OCI-LY1 (cell line): ENCODE measurements around the gene CBX6.

Experiments
- EZH2 ChIP-seq: fragments of 200-600 bp; sonication (generic), shearing (Covaris generic); IDR thresholded peaks from 2 replicates; pipeline ENCODE4 v1.8.0; 2017; ENCODE audit warnings: borderline replicate concordance, mixed run types, mild to moderate bottlenecking, antibody characterized with exemption, low read length, moderate library complexity, mixed read lengths
- TF ChIP-seq, protein P1 (sequence below): fragments of 200-600 bp; sonication (generic), shearing (Covaris generic); IDR thresholded peaks from 2 replicates; pipeline ENCODE4 v1.5.1; 2017; ENCODE audit warnings: mild to moderate bottlenecking, antibody characterized with exemption, low read length, moderate library complexity, mixed read lengths

DNA sequence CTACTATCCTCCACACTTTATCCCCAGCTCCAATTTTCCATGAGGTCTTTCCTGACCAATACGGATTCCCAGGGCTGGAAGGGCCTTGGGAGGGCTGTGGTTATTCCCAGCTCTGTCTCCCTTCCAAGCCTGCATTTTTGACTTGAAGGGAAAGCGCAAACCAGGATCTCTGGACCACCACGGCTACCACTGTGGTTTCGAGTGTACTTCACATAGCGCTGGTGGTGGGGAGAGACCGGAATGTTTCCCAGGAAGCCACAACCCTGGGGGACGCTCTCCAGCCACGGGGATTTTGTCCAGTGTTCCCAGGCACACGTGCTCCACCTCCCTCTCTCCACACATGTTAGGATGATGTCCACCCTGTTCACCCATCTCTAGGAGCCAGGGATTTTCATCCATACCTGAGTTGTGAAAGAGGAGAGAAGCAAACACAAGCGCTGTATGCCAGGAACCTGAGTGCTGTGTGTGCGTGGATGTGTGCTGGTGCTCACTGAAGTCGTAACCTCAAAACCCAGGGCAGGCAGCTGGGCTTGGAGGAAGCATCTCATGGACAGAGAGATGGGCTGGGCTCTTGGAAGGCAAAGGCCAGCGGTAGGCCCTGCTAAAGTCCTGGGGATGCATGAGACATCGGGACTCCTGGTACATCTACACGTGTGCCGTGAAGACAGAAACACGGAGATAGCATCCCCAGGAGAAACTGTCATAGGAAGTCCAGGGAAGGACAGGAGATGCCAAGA is 26.8 kb downstream of the CBX6 start:
- TF ChIP-seq EZH2, result no peak
- TF ChIP-seq, protein P1, sequence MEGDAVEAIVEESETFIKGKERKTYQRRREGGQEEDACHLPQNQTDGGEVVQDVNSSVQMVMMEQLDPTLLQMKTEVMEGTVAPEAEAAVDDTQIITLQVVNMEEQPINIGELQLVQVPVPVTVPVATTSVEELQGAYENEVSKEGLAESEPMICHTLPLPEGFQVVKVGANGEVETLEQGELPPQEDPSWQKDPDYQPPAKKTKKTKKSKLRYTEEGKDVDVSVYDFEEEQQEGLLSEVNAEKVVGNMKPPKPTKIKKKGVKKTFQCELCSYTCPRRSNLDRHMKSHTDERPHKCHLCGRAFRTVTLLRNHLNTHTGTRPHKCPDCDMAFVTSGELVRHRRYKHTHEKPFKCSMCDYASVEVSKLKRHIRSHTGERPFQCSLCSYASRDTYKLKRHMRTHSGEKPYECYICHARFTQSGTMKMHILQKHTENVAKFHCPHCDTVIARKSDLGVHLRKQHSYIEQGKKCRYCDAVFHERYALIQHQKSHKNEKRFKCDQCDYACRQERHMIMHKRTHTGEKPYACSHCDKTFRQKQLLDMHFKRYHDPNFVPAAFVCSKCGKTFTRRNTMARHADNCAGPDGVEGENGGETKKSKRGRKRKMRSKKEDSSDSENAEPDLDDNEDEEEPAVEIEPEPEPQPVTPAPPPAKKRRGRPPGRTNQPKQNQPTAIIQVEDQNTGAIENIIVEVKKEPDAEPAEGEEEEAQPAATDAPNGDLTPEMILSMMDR, result no peak
